ENCODE results near the gene DDI1.
"Not testable (repeated sequence)": the region's sequence is repeated elsewhere in the genome, so short reads cannot be mapped to it uniquely, and the experiment has no call there.

The DDI1 gene

DNA sequence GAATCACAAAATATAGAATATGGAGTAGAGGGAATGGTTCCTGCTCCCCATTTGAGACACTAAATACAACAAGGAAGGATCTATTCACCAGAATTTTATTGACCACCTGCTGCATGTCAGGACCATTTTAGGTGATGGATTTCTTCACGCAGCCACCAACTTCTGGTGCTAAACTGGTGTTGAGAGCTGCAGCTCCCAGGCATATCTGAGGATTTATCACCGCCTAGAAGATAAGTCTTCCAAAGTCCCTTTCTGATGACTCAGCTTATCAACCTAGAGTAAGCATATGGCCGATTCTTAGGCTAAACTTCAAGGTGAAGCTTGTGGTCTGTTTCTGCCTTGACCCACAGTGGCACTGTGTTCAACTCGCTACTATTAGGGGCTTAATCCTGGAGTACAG, 6.7 kb downstream of the DDI1 start:
- Histone ChIP-seq H3K9me3 (ENCODE audit: control insufficient read depth, insufficient read depth, low read length) (no peaks in the 10 kb centered on the region), H3K4me3 (ENCODE audit: low read depth, low read length) (no peak overlapping the region), H3K9ac (ENCODE audit: low read depth, low read length) (no peak overlapping the region), H3K27me3 (ENCODE audit: control insufficient read depth, insufficient read depth, low read length) (no peaks in the 10 kb centered on the region), H3K36me3 (ENCODE audit: control insufficient read depth, insufficient read depth, low read length) (no peaks in the 10 kb centered on the region), H3K27ac (ENCODE audit: low read depth, low read length) (no peak overlapping the region), H3K4me1 (ENCODE audit: control insufficient read depth, insufficient read depth, low read length) (no peaks in the 10 kb centered on the region)

- Histone ChIP-seq H3K9ac (ENCODE audit: low read depth, low read length) (no peak overlapping the region), H3K36me3 (ENCODE audit: control insufficient read depth, insufficient read depth, low read length) (no peaks in the 10 kb centered on the region), H3K9me3 (ENCODE audit: control insufficient read depth, insufficient read depth, low read length) (no peaks in the 10 kb centered on the region), H3K4me3 (ENCODE audit: low read depth, low read length) (no peak overlapping the region), H3K4me1 (ENCODE audit: control insufficient read depth, insufficient read depth, low read length) (no peaks in the 10 kb centered on the region), H3K27me3 (ENCODE audit: control insufficient read depth, insufficient read depth, low read length) (no peaks in the 10 kb centered on the region), H3K27ac (ENCODE audit: low read depth, low read length) (no peak overlapping the region)
Observed at GRCh38 chr11:104043678-104044239, 7.3 kb downstream of the DDI1 start.

DNA sequence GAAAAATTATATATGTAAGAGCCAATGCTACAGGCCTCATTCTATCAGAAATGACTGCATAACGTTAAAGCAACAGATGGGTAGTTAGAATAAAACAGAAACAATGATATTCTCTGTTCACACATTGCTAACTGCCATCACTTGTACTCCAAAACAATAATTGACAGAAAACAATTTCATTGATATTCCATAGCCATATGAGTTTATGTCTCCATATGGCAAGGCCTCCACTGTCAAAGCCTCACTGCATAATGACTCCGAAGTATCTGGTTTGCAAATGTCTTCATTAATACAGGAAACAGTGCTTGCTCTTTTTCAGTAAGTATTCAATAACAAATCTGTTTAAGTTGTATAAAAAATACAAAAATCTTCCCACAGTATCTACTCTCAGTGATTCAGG, 9.9 kb downstream of the DDI1 start:
- Histone ChIP-seq H3K9ac (ENCODE audit: low read depth, low read length) (no peak overlapping the region), H3K27me3 (ENCODE audit: control insufficient read depth, insufficient read depth, low read length) (no peaks in the 10 kb centered on the region), H3K4me1 (ENCODE audit: control insufficient read depth, insufficient read depth, low read length) (no peaks in the 10 kb centered on the region), H3K27ac (ENCODE audit: low read depth, low read length) (no peak overlapping the region), H3K4me3 (ENCODE audit: low read depth, low read length) (no peak overlapping the region), H3K36me3 (ENCODE audit: control insufficient read depth, insufficient read depth, low read length) (no peaks in the 10 kb centered on the region), H3K9me3 (ENCODE audit: control insufficient read depth, insufficient read depth, low read length) (no peaks in the 10 kb centered on the region)

DNA sequence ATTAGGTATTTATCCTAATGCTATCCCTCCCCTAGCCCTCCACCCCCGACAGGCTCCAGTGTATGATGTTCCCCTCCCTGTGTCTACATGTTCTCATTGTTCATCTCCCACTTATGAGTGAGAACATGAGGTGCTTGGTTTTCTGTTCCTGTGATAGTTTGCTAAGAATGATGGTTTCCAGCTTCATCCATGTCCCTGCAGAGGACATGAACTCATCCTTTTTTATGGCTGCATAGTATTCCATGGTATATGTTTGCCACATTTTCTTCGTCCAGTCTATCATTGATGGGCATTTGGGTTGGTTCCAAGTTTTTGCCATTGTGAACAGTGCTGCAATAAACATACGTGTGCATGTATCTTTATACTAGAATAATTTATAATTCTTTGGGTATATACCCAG, 10.4 kb downstream of the DDI1 start:
- not testable (repeated sequence) for H3K27me3 ChIP-seq (ENCODE audit: control insufficient read depth, insufficient read depth, low read length); H3K9me3 ChIP-seq (ENCODE audit: control insufficient read depth, insufficient read depth, low read length); H3K9ac ChIP-seq (ENCODE audit: low read depth, low read length); H3K27ac ChIP-seq (ENCODE audit: low read depth, low read length); H3K4me3 ChIP-seq (ENCODE audit: low read depth, low read length); H3K36me3 ChIP-seq (ENCODE audit: control insufficient read depth, insufficient read depth, low read length); H3K4me1 ChIP-seq (ENCODE audit: control insufficient read depth, insufficient read depth, low read length)

- no peaks in the 10 kb centered on the region for H3K27me3 ChIP-seq (ENCODE audit: control insufficient read depth, insufficient read depth, low read length)
- no peak overlapping the region for H3K9ac ChIP-seq (ENCODE audit: low read depth, low read length)
- H3K27ac ChIP-seq (ENCODE audit: low read depth, low read length): no peak overlapping the region
Observed at GRCh38 chr11:104049116-104049515, 12.7 kb downstream of the DDI1 start.

GRCh38 chr11:104051778-104052177, 15.3 kb downstream of the DDI1 start:
- no peak overlapping the region for H3K9ac ChIP-seq (ENCODE audit: low read depth, low read length)
- no peak overlapping the region for H3K27ac ChIP-seq (ENCODE audit: low read depth, low read length)
- 0 out of 2 replicates have a peak, but pooled peaks cover 8% of the 10 kb centered on the region for H3K4me1 ChIP-seq (ENCODE audit: control insufficient read depth, insufficient read depth, low read length)
- no peaks in the 10 kb centered on the region for H3K9me3 ChIP-seq (ENCODE audit: control insufficient read depth, insufficient read depth, low read length)
- H3K36me3 ChIP-seq (ENCODE audit: control insufficient read depth, insufficient read depth, low read length): no peaks in the 10 kb centered on the region
- H3K4me3 ChIP-seq (ENCODE audit: low read depth, low read length): no peak overlapping the region
- H3K27me3 ChIP-seq (ENCODE audit: control insufficient read depth, insufficient read depth, low read length): no peaks in the 10 kb centered on the region

More at GRCh38 chr11:104049116-104049515, 12.7 kb downstream of the DDI1 start:
- no peak overlapping the region for H3K4me3 ChIP-seq (ENCODE audit: low read depth, low read length)
- H3K4me1 ChIP-seq (ENCODE audit: control insufficient read depth, insufficient read depth, low read length): 0 out of 2 replicates have a peak, but pooled peaks cover 8% of the 10 kb centered on the region
- H3K9me3 ChIP-seq (ENCODE audit: control insufficient read depth, insufficient read depth, low read length): no peaks in the 10 kb centered on the region
- no peaks in the 10 kb centered on the region for H3K36me3 ChIP-seq (ENCODE audit: control insufficient read depth, insufficient read depth, low read length)

GRCh38 chr11:104053743-104054478, 17.5 kb downstream of the DDI1 start:
- Histone ChIP-seq H3K27ac (ENCODE audit: low read depth, low read length) (no peak overlapping the region), H3K9ac (ENCODE audit: low read depth, low read length) (no peak overlapping the region), H3K4me1 (ENCODE audit: control insufficient read depth, insufficient read depth, low read length) (0 out of 2 replicates have a peak, but pooled peaks cover 8% of the 10 kb centered on the region), H3K27me3 (ENCODE audit: control insufficient read depth, insufficient read depth, low read length) (no peaks in the 10 kb centered on the region), H3K4me3 (ENCODE audit: low read depth, low read length) (no peak overlapping the region), H3K36me3 (ENCODE audit: control insufficient read depth, insufficient read depth, low read length) (no peaks in the 10 kb centered on the region), H3K9me3 (ENCODE audit: control insufficient read depth, insufficient read depth, low read length) (no peaks in the 10 kb centered on the region)

DNA sequence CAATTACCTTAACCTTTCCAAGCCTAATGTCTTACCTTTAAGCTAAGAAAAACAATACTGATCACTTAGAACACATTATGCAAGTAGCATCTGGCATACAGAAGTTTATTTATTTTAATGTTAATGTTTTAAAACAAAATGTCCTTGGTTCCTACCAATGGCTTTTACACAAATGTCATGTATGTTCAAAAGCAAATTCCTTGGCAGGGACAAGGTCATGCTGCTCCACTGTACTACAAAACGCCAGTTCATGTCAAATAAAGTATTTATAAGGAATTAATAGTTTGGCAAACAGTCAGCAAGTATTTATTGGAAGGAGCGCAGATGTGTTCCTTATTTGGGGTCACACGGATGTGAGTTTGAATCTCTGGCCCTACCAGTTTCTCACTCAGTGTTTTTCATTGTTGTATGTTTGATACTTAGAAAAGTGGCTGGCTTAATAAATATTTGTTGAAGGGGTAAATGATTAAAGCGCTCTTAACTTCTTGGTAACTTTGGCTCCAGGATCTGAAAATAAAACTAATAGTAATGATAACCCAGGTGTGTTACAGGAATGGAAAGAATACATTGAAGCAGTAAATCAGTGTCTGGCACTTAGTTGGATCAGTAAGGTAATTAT, 18.6 kb downstream of the DDI1 start:
- peaks cover 14% of the 10 kb centered on the region; the same call in 1 of the 2 replicates for H3K4me1 ChIP-seq (ENCODE audit: control insufficient read depth, insufficient read depth, low read length)
- no peaks in the 10 kb centered on the region for H3K27me3 ChIP-seq (ENCODE audit: control insufficient read depth, insufficient read depth, low read length)
- H3K9ac ChIP-seq (ENCODE audit: low read depth, low read length): no peak overlapping the region
- H3K27ac ChIP-seq (ENCODE audit: low read depth, low read length): no peak overlapping the region
- H3K4me3 ChIP-seq (ENCODE audit: low read depth, low read length): no peak overlapping the region
- no peaks in the 10 kb centered on the region for H3K9me3 ChIP-seq (ENCODE audit: control insufficient read depth, insufficient read depth, low read length)
- H3K36me3 ChIP-seq (ENCODE audit: control insufficient read depth, insufficient read depth, low read length): no peaks in the 10 kb centered on the region

- peaks cover 19% of the 10 kb centered on the region; the same call in 1 of the 2 replicates for H3K4me1 ChIP-seq (ENCODE audit: control insufficient read depth, insufficient read depth, low read length)
- H3K4me3 ChIP-seq (ENCODE audit: low read depth, low read length): no peak overlapping the region
- no peak overlapping the region for H3K9ac ChIP-seq (ENCODE audit: low read depth, low read length)
- H3K27me3 ChIP-seq (ENCODE audit: control insufficient read depth, insufficient read depth, low read length): no peaks in the 10 kb centered on the region
- H3K36me3 ChIP-seq (ENCODE audit: control insufficient read depth, insufficient read depth, low read length): no peaks in the 10 kb centered on the region
- no peak overlapping the region for H3K27ac ChIP-seq (ENCODE audit: low read depth, low read length)
- H3K9me3 ChIP-seq (ENCODE audit: control insufficient read depth, insufficient read depth, low read length): no peaks in the 10 kb centered on the region
Observed at GRCh38 chr11:104055596-104055995, 19.2 kb downstream of the DDI1 start.

GRCh38 chr11:104057908-104058307, 21.5 kb downstream of the DDI1 start:
- H3K9me3 ChIP-seq (ENCODE audit: control insufficient read depth, insufficient read depth, low read length): no peaks in the 10 kb centered on the region
- H3K27ac ChIP-seq (ENCODE audit: low read depth, low read length): no peak overlapping the region
- H3K4me3 ChIP-seq (ENCODE audit: low read depth, low read length): no peak overlapping the region
- no peaks in the 10 kb centered on the region for H3K36me3 ChIP-seq (ENCODE audit: control insufficient read depth, insufficient read depth, low read length)
- H3K27me3 ChIP-seq (ENCODE audit: control insufficient read depth, insufficient read depth, low read length): no peaks in the 10 kb centered on the region
- H3K4me1 ChIP-seq (ENCODE audit: control insufficient read depth, insufficient read depth, low read length): peaks cover 16% of the 10 kb centered on the region; the same call in 1 of the 2 replicates
- no peak overlapping the region for H3K9ac ChIP-seq (ENCODE audit: low read depth, low read length)

- H3K4me1 ChIP-seq (ENCODE audit: control insufficient read depth, insufficient read depth, low read length): peaks cover 13% of the 10 kb centered on the region; the same call in 1 of the 2 replicates
- H3K27me3 ChIP-seq (ENCODE audit: control insufficient read depth, insufficient read depth, low read length): no peaks in the 10 kb centered on the region
- H3K9me3 ChIP-seq (ENCODE audit: control insufficient read depth, insufficient read depth, low read length): no peaks in the 10 kb centered on the region
- H3K9ac ChIP-seq (ENCODE audit: low read depth, low read length): no peak overlapping the region
- H3K4me3 ChIP-seq (ENCODE audit: low read depth, low read length): no peak overlapping the region
- no peaks in the 10 kb centered on the region for H3K36me3 ChIP-seq (ENCODE audit: control insufficient read depth, insufficient read depth, low read length)
- H3K27ac ChIP-seq (ENCODE audit: low read depth, low read length): no peak overlapping the region
Observed at GRCh38 chr11:104058680-104059079, 22.2 kb downstream of the DDI1 start.
